ENCODE results near the gene ZCCHC14. TPM values are rescaled to one million over a fixed set of nuclear protein-coding genes. Genes with fewer than 3 reads are reported as not detected.

Gene ZCCHC14
- total and polyA plus RNA-seq, 2 of the 13 experiments (the other 11 are each of a cell fraction or from before 2014, with no cell fraction given) = 12.4 to 12.5 TPM

GRCh38 chr16:87391950-87392820, 100.6 kb downstream of the ZCCHC14 start, which contains the start of gene MAP1LC3B (continued):
- TF ChIP-seq ZNF33A (CRISPR knock-in tag; IDR thresholded peaks at IDR 0.05; ENCODE audit: borderline replicate concordance) = no peak
- TF ChIP-seq ARNTL (CRISPR knock-in tag; IDR thresholded peaks at IDR 0.05) = peak; percentile 93
- TF ChIP-seq, protein P1, sequence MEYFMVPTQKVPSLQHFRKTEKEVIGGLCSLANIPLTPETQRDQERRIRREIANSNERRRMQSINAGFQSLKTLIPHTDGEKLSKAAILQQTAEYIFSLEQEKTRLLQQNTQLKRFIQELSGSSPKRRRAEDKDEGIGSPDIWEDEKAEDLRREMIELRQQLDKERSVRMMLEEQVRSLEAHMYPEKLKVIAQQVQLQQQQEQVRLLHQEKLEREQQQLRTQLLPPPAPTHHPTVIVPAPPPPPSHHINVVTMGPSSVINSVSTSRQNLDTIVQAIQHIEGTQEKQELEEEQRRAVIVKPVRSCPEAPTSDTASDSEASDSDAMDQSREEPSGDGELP (IDR thresholded peaks at IDR 0.05; ENCODE audit: borderline replicate concordance, low read depth) = peak; percentile 61; the same call in 1 of the 2 replicates
- peak; percentile 67; the same call in 1 of the 2 replicates for TF ChIP-seq ZBTB33 (CRISPR knock-in tag; IDR thresholded peaks at IDR 0.05)
- TF ChIP-seq ZFP36L1 (CRISPR knock-in tag; IDR thresholded peaks at IDR 0.05) = peak; percentile 62; the same call in 1 of the 2 replicates
- TF ChIP-seq ISX (CRISPR knock-in tag; conservative IDR thresholded peaks at IDR 0.05) = no peak
- TF ChIP-seq HDAC6 (IDR thresholded peaks at IDR 0.05; ENCODE audit: low read depth, low read length) = no peak
- TF ChIP-seq ZBTB4 (CRISPR knock-in tag; IDR thresholded peaks at IDR 0.05; ENCODE audit: borderline replicate concordance) = no peak; the same call in 1 of the 2 replicates
- TF ChIP-seq CREB1 (IDR thresholded peaks at IDR 0.05) = peak; percentile 96
- peak; percentile 43; the same call in 1 of the 2 replicates for TF ChIP-seq CREB1 (CRISPR knock-in tag; IDR thresholded peaks at IDR 0.05)
- peak; percentile 96 for TF ChIP-seq ZNF230 (CRISPR knock-in tag; IDR thresholded peaks at IDR 0.05)
- no peak for TF ChIP-seq ZNF546 (CRISPR knock-in tag; conservative IDR thresholded peaks at IDR 0.05)
- TF ChIP-seq, protein P2, sequence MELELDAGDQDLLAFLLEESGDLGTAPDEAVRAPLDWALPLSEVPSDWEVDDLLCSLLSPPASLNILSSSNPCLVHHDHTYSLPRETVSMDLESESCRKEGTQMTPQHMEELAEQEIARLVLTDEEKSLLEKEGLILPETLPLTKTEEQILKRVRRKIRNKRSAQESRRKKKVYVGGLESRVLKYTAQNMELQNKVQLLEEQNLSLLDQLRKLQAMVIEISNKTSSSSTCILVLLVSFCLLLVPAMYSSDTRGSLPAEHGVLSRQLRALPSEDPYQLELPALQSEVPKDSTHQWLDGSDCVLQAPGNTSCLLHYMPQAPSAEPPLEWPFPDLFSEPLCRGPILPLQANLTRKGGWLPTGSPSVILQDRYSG (CRISPR knock-in tag; IDR thresholded peaks at IDR 0.05) = peak; percentile 68; the same call in 1 of the 2 replicates
- TF ChIP-seq, protein P3, sequence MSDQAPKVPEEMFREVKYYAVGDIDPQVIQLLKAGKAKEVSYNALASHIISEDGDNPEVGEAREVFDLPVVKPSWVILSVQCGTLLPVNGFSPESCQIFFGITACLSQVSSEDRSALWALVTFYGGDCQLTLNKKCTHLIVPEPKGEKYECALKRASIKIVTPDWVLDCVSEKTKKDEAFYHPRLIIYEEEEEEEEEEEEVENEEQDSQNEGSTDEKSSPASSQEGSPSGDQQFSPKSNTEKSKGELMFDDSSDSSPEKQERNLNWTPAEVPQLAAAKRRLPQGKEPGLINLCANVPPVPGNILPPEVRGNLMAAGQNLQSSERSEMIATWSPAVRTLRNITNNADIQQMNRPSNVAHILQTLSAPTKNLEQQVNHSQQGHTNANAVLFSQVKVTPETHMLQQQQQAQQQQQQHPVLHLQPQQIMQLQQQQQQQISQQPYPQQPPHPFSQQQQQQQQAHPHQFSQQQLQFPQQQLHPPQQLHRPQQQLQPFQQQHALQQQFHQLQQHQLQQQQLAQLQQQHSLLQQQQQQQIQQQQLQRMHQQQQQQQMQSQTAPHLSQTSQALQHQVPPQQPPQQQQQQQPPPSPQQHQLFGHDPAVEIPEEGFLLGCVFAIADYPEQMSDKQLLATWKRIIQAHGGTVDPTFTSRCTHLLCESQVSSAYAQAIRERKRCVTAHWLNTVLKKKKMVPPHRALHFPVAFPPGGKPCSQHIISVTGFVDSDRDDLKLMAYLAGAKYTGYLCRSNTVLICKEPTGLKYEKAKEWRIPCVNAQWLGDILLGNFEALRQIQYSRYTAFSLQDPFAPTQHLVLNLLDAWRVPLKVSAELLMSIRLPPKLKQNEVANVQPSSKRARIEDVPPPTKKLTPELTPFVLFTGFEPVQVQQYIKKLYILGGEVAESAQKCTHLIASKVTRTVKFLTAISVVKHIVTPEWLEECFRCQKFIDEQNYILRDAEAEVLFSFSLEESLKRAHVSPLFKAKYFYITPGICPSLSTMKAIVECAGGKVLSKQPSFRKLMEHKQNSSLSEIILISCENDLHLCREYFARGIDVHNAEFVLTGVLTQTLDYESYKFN (CRISPR knock-in tag; conservative IDR thresholded peaks at IDR 0.05) = peak; percentile 71; the same call in 1 of the 2 replicates
- no peak for TF ChIP-seq CC2D1A (CRISPR knock-in tag; IDR thresholded peaks at IDR 0.05)
- peak; percentile 97 for TF ChIP-seq FOXC1 (CRISPR knock-in tag; IDR thresholded peaks at IDR 0.05; ENCODE audit: borderline replicate concordance)
- peak; percentile 72; the same call in 1 of the 2 replicates for TF ChIP-seq ZNF34 (CRISPR knock-in tag; IDR thresholded peaks at IDR 0.05; ENCODE audit: borderline replicate concordance)
- TF ChIP-seq TCF7 (IDR thresholded peaks at IDR 0.05; ENCODE audit: low read depth) = no peak

Measured in HepG2 (cell line).